Stimulated activated CD4-positive, alpha-beta T cell treated with anti-CD3 and anti-CD28 coated beads, Interleukin-1b, Interleukin-23, amount 100 ng/mL, for 24 hours (primary cell): ENCODE measurements around the gene NOS1AP.
"Not testable (repeated sequence)": the region's sequence is repeated elsewhere in the genome, so short reads cannot be mapped to it uniquely, and the experiment has no call there.

Experiments used
- DNase-seq, 4 experiments: peaks; one replicate each; pipeline ENCODE4 v3.0.0-alpha.2; 2020; ENCODE audit warnings: low read depth in 4 of 4, low spot score in 1 of 4

The NOS1AP gene

DNA sequence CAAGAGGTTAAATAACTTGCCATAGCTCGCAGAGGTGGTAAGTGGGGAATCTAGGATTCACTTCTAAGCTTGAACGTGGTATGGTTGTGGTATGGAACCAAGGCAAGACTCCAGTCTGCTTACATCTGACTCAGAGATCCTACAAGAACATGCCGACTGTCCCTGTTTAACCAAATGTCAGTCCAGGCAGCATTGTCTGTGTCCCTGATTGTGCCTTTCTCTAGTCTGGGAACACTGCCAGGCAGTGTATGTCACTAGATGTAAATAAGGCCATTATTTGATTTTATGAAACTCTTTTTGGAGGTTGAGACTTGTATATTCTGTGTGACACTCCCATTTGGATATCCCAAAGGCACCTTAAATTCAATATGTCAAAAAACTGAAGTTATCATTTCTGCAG, 96.0 kb downstream of the NOS1AP start:
- no peak for DNase-seq

GRCh38 chr1:162166917-162167615, 97.6 kb downstream of the NOS1AP start:
- DNase-seq = no peak

- no peak for DNase-seq
These were observed 98.8 kb downstream of the NOS1AP start for GRCh38 chr1:162168261-162168660.

DNA sequence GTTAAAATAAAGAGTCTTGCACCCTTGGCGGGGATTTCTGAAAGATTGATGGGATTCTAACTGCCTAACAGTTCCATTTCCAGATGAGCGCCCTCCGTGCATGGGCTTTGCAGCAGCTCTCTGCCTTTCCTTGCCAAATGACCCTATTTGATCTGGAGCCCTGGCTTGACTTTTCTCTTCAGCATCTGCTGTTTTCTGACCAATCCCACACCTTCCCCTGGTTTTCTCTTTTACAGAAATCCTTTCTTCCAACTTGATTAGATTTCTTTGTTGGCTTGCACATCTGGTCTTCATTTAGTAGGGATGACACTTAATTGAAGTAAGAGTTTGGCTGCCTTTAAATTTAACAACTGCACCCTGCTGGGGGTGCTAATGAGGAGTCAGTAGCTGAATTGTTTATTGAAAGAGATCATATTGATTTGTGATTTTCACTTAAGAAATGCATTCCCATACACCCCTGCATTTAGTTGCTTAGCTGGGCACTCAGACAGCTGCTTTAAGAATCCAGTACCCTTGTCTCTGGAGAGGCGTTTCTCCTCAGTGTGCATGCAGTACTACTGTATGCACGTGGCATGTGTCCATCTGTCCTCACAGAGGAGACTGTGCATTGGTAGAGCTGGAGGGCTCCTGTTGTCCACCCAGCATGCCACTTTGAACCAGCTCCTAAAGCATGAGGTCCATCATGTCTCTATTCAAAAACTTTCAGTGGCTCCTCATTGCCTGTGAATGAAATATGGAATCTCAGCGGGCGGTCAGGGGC, 99.7 kb downstream of the NOS1AP start:
- no peak for DNase-seq

GRCh38 chr1:162171111-162171510, 101.6 kb downstream of the NOS1AP start:
- no peak for DNase-seq

DNA sequence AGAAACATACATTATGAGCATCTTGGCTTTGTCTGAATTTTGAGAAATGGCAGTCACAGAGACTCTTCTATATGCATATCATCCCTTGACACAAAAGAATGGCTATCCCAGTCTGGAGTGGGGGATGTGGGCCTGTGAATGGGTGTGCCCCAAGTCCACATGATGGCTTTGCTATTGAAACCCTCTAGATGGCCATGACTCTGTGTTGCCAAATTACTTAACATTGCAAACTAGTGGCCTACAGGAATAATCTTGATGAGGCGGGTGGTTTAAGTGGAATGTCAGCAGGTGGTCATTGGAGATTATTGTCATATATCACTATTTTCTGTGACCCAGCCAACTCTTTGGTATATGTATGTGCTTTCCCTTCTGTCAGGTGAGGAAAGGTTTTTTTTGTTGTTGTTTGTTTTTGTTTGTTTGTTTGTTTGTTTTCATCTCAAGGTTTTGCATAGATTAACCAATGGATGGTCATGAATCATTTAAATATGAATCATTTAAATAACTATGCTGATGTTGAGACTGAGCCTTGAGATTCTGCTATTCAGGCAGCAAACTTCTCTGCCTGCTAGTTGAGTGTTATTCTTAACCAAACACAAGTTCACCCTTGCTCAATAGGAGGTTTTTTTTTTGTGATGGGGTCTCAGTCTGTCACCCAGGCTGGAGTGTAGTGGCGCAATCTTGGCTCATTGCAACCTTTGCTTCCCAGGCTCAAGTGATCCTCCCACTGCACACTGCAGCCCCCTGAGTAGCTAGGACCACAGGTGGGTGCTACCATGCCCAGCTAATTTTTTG, 103.0 kb downstream of the NOS1AP start:
- DNase-seq = no peak

DNA sequence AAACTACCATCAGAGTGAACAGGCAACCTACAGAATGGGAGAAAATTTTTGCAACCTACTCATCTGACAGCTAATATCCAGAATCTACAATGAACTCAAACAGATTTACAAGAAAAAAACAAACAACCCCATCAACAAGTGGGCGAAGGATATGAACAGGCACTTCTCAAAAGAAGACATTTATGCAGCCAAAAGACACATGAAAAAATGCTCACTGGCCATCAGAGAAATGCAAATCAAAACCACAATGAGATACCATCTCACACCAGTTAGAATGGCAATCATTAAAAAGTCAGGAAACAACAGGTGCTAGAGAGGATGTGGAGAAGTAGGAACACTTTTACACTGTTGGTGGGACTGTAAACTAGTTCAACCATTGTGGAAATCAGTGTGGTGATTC, 104.1 kb downstream of the NOS1AP start:
- DNase-seq = not testable (repeated sequence)

GRCh38 chr1:162174027-162174426, 104.5 kb downstream of the NOS1AP start:
- not testable (repeated sequence) for DNase-seq

- DNase-seq = no peak
These were observed 106.0 kb downstream of the NOS1AP start for GRCh38 chr1:162175379-162176081.

GRCh38 chr1:162177126-162177525, 107.6 kb downstream of the NOS1AP start:
- DNase-seq = no peak

GRCh38 chr1:162178432-162178831, 108.9 kb downstream of the NOS1AP start:
- DNase-seq = no peak

DNA sequence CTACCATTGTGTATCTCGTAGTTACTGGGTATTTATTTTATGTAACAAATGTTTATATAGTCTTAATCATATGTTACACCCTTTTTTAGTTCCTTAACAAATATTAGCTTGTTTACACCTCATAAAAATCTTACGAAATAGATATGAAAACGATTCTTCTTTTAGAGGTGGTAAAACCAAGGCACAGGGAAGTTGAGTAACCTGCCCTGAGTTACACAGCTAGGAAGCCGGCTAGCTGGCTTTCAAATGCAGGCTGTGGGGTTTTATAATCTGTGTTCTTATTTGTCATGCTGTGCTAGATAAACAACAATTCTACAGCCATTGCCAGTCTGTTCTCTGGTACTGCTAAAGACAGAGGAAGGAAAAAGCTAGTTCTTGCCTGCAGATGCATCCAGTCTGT, 109.6 kb downstream of the NOS1AP start:
- no peak for DNase-seq

DNA sequence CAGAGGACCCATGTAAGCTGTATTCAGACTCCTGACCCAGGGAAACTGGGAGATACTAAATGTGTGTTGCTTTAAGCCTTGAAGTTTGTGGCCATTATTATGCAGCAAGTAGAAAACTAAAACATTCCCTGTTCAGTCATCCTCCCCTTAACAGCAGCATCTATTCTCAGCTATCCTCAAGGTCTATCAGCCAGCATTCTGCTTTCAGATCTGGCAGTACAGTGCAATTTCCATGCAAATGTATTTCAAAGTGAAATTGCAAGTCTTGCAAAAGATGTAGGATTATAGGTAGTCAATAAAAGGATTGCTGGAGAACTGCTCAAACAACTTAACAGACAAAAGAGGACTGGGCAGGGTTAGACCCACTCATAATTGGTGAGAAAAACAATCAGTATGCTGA, 111.3 kb downstream of the NOS1AP start:
- DNase-seq = no peak

DNA sequence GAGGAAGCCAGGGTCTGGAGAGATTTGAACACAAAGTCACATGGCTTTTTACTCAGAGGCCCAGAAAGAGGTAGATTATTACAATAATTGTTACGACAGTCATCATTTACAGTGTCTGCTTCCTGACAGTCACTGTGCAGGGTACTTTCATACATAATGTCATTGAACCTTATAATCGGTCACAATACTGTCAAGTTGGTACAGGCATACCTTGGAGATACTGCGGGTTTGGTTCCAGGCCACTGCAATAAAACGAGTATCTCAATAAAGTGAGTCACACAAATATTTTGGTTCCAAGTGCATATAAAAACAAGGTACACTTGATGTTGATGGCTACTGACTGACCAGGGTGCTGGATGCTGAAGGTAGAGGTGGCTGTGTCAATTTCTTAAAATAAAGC, 112.6 kb downstream of the NOS1AP start:
- DNase-seq = no peak

- no peak for DNase-seq
These were observed 116.0 kb downstream of the NOS1AP start for GRCh38 chr1:162185314-162186025.

GRCh38 chr1:162186026-162186374, 116.5 kb downstream of the NOS1AP start:
- no peak for DNase-seq

DNA sequence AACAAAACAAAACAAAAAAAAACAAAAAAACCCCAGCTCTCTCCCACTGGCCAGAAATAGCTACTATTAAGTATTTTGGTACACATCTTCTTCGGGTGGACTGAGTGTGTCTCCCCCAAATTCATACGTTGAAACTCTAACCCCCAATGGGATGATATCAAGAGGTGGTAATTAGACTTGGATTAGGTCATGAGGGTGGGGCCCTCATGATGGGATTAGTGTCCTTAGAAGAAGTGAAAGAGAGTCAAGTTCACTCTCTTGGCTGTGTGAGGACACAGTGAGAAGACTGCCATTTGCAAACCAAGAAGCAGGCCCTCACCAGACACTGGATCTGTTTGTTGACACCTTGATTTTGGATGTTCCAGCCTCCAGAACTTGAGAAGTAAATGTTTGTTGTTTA, 116.9 kb downstream of the NOS1AP start:
- no peak for DNase-seq

DNA sequence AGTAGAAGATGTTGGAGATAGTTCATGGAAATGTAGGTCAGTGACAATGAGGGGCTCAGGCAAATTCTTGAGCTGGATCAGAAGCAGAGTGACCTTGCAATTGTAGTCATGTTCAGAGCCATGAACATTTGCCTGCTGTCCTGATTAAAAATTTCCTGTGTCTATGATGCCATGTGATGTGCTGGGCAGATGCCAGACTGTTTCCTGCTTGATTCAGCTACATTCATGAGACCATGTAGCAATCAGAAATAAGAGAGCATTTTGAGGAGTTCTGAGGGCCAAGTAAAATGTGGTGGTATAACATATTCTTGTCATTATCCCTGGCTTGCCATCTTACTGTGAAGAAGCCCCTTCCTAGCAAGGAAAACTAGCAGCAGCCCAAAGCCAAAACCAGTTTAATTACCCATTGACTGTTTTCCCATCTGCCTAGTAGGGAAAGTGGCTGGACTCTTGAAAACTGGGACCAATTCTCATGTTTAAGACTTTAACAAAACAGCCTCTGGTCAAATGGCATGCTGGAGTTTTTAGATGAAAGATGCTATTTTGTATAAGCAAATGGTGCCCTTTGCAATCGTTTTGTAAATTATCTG, 118.3 kb downstream of the NOS1AP start:
- no peak for DNase-seq

- DNase-seq = no peak
These were observed 119.9 kb downstream of the NOS1AP start for GRCh38 chr1:162189345-162189744.
